ENCODE measurements around the gene CIP2A.
"Not testable (repeated sequence)": the region's sequence is repeated elsewhere in the genome, so short reads cannot be mapped to it uniquely, and the experiment has no call there.

The CIP2A gene

DNA sequence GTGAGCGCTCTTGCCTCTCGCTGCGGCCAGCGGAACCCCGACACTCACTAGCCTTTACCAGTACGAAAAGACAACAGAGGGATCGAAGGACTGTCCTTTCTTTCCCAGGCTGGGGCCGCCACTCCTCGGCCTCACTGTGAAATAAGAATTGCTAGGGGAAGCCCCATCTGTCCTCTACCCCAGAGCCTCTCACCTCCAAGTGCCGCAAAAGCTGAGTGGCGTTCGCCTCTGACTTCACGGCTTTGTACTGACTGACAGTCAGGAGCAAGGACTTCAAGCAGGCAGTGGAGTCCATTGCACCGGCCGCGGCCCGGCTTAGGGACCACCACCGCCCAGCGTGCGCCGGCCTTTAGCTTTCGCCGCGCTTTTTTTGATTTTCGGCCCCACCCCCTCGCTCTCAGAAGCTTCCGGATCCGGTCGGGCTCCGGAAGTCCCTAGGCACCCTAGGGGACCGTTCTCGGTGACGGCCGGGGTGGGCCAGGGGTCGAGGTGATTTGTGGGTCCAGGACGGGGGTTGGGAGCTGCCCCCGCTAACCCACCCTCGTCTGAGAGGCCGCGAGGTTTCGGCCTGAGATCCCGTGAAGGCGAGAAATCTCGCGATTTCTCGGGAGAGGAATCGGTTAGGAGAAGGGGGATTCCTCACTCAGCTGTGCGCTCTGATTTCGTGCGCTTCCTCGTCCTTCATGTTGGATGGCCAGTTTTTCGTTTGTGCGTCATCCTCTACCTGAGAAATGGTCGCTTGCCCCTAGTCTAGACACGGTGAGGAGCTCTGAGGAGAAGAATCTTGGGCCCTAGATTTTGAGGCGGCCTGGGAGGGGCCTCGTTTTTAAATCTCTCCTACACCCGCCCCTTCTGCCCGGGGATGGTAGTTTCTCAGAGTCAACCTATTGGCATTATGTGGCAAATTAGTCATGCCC, at the start of gene CIP2A, which contains the start of gene DZIP3:
CIP2A (minus strand) TSS at position 358 of the 917 bp plus-strand sequence; CDS start at position 295, 63 bp downstream.
DZIP3 (plus strand) TSS at position 642 of the 917 bp plus-strand sequence. CDS start 15,685 bp downstream, outside the sequence.
- DNase-seq = peak; percentile 78 to 93 (median 84)

DNA sequence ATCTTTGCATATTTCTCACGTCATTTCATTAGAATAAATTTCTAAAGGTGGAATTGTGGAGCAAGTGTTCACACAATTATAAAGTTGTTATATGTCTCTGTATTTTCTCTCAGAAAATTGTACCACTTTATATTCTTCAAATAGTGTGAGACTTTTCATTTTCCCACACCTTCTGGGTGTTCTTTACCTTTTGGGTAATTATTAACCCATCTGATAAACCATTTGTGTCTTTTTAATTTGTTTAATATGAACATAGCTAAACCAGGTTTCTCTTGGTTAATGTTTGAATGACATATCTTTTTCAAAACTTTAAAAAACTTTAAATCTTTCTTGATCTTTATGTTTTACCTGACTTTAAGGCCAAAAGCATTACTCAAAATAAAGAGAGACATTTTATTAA, 40.7 kb upstream of the CIP2A start:
- DNase-seq = no peak

DNA sequence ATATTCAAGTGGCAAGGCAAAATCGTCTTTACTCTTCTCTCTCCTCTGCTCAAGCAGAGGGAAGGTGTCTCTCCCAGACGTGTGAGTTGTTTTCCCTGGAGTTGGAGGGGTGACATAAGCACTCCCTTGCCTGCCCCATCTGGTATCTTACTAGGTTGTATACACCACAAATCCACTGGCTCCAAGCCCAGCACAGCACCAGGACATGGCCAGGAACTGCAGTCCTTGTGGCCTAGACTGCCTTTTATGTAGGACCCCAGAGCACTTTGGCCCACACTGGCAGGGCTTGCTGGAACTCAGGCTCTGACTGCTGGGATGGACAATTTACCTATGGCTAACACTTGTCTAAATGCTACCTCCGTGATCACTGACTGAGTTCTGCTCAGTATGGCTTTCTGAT, 34.3 kb upstream of the CIP2A start:
- DNase-seq = no peak

DNA sequence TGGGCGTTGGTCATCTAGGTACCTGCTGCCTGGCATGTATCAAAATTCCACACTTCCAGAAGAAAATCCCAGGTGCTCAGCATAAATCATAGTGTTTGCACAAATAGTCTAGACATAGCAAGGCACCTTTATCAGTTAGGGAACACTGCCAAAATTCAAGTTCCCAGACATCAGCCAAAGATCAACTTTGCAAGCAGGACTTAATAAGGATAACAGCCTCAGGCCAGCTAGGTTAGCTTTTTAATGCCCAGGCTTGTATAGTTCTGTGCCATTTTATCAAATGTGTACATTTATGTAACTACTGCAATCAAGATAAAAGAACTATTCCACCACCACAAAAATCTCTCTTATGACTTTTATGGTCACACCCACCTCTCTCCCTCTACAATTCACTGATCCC, 31.0 kb upstream of the CIP2A start:
- no peak for DNase-seq

DNA sequence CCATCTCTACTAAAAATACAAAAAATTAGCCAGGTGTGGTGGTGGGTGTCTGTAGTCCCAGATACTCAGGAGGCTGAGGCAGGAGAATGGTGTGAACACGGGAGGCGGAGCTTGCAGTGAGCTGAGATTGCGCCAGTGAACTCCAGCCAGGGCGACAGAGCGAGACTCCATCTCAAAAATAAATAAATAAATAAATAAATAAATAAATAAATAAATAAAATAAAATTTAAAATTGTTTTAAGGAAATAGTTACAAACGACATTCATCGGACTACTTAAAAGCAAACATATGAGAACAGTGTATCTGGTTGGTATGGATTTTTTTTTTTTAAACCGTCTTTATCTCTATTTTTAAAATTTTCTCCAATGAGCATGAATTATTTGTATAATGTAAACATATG, 26.9 kb upstream of the CIP2A start:
- not testable (repeated sequence) for DNase-seq

DNA sequence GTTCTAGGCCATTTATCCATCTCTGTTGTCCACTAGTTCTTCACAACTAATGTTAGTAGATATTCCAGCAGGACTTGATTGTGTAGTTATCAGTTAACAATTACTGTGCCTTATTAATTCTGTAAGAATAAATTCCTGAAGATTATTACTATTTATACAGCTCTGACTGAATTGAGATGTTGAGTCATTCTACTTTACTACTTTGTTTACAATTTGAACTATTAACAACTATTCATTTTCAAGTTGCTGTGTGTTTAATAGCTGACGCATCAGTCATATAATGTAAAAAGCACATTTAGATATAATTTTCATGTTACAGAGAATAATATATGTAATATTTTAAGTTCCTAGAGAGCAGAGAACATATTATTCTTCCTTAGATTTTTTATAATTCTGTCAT, 21.4 kb upstream of the CIP2A start:
- no peak for DNase-seq

DNA sequence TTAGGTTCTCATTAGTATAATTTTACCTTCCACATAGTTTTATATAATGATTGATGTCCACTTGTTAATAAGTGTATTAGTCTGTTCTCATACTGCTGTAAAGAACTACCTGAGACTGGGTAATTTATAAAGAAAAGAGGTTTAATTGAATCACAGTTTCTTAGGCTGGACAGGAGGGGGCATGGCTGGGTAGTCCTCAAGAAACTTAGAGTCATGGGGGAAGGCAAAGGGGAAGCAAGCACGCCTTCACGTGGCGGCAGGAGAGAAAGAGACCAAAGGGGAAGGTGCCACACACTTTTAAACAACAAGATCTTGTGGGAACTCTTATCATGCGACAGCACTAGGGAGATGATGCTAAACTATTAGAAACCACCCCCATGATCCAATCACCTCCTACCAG, 19.5 kb upstream of the CIP2A start:
- no peak for DNase-seq

DNA sequence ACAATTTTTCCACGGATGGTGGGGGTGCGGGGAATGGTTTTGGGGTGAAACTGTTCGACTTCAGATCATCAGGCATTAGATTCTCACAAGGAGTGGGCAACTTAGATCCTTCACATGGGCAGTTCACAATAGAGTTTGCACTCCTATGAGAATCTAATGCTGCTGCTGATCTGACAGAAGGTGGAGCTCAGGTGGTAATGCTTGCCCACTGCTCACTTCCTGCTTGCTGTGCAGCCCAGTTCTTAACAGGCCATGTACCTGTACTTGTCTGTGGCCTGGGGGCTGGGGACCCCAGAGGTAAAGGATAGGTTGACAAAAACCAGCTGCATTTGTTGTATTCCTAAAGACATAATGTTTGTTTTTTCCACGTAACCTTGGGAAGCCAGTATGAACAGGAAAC, 16.3 kb upstream of the CIP2A start:
- peak in 1 of 6 experiments; percentile 23 for DNase-seq

DNA sequence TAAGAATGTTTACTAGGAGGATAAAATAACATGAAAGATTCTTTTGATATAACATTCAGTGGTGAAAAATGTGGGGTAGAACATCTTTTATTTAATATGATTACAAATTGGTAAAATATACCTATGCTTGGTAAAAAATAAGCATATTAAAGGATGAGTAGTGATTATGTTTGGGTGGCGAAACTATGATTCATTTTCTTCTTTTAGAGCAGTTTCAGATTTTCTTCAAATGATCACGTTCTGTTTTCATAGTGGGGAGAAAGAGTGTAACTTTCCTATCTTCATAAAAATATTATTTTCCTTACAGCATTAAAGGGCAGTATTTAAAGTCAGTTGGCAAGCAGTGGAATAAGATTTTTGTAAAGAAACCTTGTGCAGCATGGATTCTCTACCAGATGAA, 15.8 kb upstream of the CIP2A start:
- DNase-seq = no peak

DNA sequence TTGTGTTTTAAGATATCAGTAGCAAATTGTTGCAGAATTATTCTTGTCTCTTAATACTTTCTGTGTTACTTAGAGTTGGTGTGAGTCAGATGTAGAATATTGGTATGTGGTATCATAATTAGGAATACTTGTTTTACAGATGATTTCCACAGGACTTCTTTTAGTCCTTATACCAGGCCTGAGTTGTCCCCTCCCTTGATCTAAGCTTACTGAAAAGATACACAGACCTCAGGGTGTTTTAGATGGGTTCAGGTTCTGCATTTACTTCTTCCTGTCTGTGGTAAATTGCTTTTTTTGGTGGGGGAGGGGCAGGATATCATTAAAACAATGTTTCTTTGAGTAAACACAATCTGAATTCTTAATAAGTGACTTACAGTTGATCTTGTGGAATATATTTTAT, 14.5 kb upstream of the CIP2A start:
- peak in 3 of 6 experiments; percentile 40 to 50 (median 49) for DNase-seq

DNA sequence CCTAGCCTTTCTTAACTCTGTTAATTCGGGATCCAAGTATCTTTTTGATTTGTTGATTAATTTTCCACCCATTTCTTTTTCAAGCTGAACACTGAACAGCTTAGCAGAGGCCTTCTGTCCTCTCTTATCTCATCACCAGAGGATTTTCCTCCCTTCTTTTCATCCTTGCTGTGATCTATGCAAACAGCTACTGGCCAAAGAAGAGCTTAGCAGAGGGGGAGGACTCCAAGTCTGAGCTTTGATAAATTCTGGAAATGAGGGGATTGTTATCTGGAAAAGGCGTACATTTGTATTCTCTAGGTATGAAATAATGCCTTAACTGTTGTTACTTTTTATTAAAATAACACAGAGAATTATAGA, 13.7 kb upstream of the CIP2A start:
- no peak for DNase-seq

DNA sequence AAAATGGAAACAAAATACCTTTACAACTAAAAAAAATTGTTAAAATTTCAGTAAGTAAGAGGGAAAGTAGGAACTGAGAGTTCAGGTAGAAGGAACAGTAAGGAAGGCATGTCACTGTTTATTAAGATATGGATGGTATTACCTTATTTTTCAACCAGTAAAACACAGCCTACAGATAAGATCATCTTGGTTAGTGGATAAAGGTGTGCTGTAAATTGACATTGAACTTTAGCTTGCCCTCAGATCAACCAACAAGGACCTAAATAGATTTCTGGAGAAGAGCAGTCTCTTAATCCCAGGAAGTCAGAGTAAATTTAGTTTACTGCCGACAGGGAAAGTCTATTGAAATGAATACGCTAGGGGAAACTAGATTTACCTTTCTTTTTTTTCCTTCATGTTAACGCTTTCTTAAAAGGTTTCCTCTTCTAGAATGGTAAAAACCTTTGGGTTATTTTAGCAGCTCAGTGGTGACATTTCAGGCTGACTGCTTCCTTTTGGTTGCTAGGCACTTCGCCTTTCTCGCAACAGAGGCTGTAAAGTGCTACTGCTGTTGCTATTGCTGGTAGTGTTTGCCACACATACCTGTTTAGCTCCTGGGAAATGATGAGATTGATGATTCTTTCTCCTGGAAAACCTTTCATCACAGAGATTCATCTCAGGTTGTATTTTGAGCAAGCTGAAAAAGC, 13.2 kb upstream of the CIP2A start:
- DNase-seq = peak in 4 of 6 experiments; percentile 15 to 64 (median 50)

DNA sequence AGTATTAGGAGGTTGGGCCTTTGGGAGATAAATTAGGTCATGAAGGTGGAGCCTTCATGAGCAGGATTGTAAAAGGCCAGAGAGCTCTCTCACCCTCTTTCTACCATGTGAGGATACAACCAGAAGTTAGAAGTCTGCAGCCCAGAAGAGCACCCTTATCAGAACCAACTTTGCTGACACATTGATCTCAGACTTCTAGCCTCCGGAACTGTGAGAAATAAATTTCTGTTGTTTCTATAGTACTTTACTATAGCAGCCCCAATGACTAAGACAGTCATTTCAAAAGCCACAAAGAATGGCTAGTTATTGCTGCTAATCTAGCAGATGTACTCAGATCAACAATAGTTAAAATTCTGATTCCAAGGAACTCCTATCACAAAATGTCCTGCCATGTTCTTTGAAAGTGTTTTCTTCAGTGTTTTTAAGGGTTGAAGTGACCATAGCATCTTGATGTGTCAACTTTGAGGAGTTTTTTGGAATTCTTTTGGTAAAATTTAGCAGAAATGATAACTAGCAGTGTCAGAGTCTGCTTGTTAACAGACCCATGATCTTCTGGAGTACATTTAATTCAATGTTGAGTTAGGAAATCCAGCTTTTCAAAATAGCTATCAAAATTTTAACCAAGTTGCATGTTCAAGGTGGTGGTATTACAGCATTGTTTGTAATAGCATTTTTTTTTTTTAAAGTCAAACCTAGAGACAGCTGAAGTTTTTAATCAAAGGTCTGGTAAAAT, 10.6 kb upstream of the CIP2A start:
- DNase-seq = no peak

DNA sequence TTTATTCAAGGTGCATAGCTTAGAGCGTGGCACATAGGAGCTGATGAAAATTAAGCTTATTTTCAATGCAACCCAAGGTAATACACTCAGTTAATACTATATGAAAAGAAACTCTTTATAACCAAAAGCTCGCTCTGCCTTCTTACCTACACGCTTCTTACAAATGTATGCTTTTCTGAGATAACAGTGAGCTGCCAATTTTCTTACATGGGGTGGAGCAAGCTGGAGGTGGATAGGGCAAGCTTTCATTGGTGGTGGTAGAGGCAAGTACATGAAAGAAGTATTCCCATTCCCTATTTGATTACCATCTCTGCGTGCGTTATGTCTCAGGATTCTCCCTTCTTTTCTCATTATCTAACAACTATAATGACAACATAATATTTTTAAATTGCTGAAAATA, 9.1 kb upstream of the CIP2A start:
- no peak for DNase-seq

DNA sequence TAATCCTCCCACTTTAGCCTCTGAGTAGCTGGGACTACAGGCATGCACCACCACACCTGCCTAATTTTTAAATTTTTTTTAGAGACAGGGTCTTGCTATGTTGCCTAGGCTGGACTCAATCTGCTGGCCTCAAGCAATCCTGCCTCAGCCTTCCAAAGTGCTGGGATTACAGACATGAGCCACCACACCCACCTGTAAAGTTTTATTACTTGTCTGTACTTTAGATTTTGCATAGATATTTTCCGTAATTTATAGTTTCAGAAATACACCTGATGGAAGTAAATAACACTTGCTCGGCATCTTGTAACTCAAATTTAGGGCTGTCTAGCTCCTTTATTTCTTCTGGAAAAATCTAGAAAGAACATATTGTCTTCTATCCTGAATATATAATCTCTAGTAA, 6.1 kb upstream of the CIP2A start:
- DNase-seq = no peak

DNA sequence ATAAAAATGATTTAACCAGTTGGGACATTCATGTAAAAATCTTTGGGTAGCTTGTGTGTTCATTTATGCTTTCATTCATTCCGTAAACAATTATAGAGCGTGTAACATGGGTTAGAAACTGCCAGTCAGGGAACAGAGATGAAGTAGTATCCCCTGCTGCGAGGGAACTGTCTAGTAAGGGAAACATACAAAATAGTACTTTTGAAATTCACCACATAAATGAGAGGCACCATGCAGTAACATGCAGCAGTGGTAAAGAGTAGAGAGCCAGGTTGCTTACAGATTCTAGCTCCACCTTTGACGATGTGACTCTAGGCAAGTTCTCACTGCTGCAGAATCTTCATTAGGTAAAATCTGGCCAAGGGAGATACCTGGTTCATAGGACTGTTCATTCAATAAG, 1.2 kb upstream of the CIP2A start:
- peak in 3 of 6 experiments; percentile 17 to 46 (median 33) for DNase-seq

DNA sequence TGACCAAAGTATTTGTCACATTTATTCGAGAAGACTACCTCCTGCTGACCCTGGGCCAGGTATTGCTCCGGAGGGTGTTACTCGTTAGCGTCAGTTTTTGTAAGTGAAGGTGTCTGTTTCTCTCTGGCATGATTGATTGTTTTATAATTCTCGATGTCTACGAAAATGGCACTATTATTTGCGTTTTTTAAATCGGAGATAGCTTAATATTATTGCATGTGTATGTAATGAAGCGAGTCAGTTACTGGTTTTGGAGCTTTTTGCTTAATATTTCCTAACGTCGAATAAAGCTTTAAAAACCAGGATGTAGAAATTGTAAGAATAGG, 723 bp upstream of the CIP2A start:
- DNase-seq = no peak

DNA sequence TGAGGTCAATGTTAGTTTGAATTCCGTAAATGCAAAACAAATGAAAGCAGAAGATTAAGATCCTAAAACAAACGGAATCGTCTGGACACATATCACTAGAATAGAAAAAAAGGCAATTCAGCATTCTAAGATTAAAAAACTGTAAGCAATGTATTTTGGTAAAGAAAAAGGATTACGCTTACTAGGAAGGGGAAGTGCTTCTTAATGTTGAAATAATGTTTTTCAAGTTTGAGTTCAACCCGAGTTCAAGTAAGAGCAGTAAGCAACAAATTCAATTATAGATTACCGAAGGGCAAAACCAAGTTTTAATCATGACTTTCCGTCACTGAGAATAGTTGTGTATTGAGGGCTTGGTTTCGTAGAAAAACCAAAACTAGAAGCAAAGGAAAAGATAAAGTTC, 637 bp downstream of the CIP2A start:
- no peak for DNase-seq

DNA sequence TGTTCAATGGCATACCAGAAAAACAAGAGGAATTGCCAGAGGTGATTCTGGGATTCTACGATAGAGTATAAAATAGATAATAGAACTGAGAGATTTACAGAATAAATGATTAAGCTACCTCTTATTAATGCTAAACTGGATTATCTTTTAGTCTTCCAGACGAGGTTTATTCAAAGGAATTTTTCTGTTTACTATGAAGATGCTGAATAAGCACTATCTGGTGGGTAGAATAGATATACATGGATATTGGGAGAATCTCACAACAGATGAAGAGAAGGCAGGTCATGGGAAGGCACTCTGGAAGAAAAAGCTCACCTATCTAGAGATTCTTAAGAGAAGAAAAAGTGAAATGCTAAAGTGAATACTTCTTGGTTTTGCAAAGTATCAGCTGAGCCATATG, 11.2 kb downstream of the CIP2A start:
- DNase-seq = no peak

DNA sequence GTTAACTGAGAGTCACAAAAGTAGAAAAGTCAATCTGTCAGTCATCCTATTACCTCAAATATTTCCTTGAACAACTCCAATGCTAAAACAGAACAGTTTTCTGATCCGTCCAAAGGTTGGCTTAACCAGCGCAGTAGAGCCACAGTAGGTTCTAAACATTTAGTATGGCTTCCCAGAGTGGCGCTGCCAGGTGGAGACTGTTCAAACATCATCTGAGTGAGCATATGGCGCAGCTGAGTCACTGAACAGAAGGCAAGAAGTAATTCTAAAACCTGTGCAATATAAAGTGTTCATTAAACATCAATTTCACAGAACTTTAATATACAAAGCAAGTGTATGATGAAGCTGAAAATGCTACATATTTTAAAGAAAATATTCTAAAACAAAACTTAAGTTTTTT, 19.9 kb downstream of the CIP2A start:
- no peak for DNase-seq

DNA sequence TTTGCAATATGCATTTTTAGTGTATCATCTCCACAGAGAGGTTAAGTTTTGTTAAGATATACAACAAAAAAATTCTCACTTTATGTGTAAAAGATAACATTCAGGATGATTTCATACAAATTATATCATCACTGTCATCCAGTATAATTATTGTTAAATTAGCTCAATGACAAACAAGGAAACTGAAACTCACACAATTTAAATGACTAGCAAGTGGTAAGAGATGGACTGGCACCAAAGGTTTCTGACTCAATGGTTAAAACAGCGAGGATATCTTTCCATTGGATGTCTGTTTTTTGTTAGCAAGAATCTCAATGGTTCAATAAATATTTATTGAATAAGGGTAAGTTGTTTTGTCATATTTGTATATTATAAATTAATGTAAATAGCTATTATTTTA, 22.6 kb downstream of the CIP2A start:
- no peak for DNase-seq

DNA sequence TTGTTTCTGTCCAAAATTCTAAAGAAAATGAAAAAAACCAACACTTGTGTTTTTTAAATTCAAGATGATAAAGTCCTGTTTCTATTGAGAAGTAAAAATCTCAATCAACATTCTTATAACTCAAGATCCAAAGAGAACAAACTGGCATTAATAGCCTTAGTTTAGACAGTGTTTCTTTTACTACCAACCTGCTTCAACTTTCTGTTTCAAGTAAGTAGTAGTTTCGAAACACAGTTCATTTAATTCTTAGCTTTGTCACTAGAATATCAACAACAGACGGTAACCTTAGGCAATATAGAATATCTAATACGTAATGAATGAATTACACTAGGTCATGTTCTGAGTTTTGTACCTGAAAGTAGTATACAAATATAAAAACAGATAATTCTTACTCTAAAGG, 23.7 kb downstream of the CIP2A start:
- no peak for DNase-seq

DNA sequence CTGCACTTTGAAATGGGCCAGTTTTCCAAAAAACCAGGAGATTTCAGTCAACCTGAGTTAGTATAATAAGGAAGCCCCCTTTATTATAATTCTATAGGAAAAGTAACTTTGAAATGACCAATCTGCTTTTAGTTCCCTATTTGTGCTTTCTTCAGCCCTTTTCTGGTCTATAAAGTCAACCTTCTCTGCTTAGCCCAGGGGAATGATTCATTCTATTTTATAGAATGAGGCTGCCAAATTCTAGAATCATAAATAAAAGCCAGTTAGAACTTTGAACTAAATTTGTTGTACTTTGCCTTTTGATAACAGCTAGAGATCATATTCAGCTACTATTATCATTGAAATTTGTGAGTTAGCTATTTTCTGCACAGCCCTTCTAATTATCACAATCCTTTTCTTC, 24.7 kb downstream of the CIP2A start:
- no peak for DNase-seq

DNA sequence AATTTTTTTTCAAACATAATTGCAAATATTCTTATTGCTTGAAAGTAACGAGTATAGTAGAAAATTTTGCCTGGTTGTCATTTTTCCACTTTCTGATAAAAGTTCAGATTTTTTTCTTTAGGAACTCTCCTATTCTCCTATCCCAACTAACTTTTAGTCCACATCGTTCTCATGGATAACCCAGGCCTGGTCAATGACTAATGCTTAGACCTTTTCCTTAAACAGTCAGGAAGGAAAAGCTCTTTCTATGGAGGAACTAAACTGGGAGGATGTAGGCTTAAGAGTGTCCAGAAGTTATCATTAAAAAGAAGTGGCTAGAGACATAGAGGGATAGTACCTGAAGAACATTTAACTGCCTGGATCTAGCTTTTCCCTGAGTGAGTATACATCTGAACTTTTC, 26.7 kb downstream of the CIP2A start:
- DNase-seq = no peak
